GM12878 (cell line): ENCODE data around the gene EYS.
"Not testable (repeated sequence)": the region's sequence is repeated elsewhere in the genome, so short reads cannot be mapped to it uniquely, and the experiment has no call there.

ENCODE experiments used
- CEBPZ ChIP-seq: fragments of 150-350 bp; IDR thresholded peaks from 2 replicates; pipeline ENCODE4 v1.6.1; 2016; ENCODE audit warnings: low read depth, low read length
- CTCF ChIP-seq, 3 experiments: IDR thresholded peaks in 2 of 3; conservative IDR thresholded peaks in 1 of 3; 2 replicates each; pipeline ENCODE4 v1.5.1; 2011; ENCODE audit warnings: low read depth in 3 of 3, low read length in 3 of 3, mild to moderate bottlenecking in 3 of 3, control low read depth in 2 of 3, moderate library complexity in 2 of 3, inconsistent platforms in 1 of 3, mixed read lengths in 1 of 3; ENCODE audit not compliant: control insufficient read depth in 2 of 3, insufficient read depth in 1 of 3; ENCODE audit errors: extremely low read depth in 1 of 3
- DPF2 ChIP-seq: fragments of 450-650 bp; IDR thresholded peaks from 2 replicates; pipeline ENCODE4 v1.6.1; 2017; ENCODE audit warnings: mild to moderate bottlenecking
- EP300 ChIP-seq, 2 experiments: fragments of 150-350 bp in 1 of 2; IDR thresholded peaks; 2 replicates each; pipeline ENCODE4 v1.6.1; 2011 to 2012; ENCODE audit warnings: low read depth in 2 of 2, low read length in 2 of 2, borderline replicate concordance in 1 of 2, improper control_type of control experiment in 1 of 2, inconsistent platforms in 1 of 2; ENCODE audit not compliant: control insufficient read depth in 1 of 2
- GABPA ChIP-seq: IDR thresholded peaks from 2 replicates; pipeline ENCODE4 v1.6.1; 2014; ENCODE audit warnings: antibody characterized with exemption, low read depth, mild to moderate bottlenecking, inconsistent platforms
- MTA2 ChIP-seq: fragments of 450-650 bp; IDR thresholded peaks from 2 replicates; pipeline ENCODE4 v1.6.1; 2016; ENCODE audit warnings: low read depth, mild to moderate bottlenecking, moderate library complexity
- NFYB ChIP-seq: IDR thresholded peaks from 2 replicates; pipeline ENCODE4 v1.6.1; 2011; ENCODE audit warnings: low read depth, mild to moderate bottlenecking, low read length, improper control_type of control experiment, moderate library complexity; ENCODE audit not compliant: insufficient read depth
- NRF1 ChIP-seq: conservative IDR thresholded peaks from 2 replicates; pipeline ENCODE4 v1.6.1; 2011; ENCODE audit warnings: mild to moderate bottlenecking, low read depth, low read length, improper control_type of control experiment
- POLR2A ChIP-seq: IDR thresholded peaks from 2 replicates; pipeline ENCODE4 v1.6.1; 2011; ENCODE audit warnings: low read depth, mild to moderate bottlenecking, low read length
- POLR2AphosphoS5 ChIP-seq: IDR thresholded peaks from 2 replicates; pipeline ENCODE4 v1.6.1; 2011; ENCODE audit warnings: mild to moderate bottlenecking, low read length, inconsistent platforms
- SMARCA5 ChIP-seq: fragments of 450-650 bp; IDR thresholded peaks from 2 replicates; pipeline ENCODE4 v1.6.1; 2017; ENCODE audit warnings: mild to moderate bottlenecking
- TBL1XR1 ChIP-seq: IDR thresholded peaks from 2 replicates; pipeline ENCODE4 v1.6.1; 2012; ENCODE audit warnings: low read depth, low read length, improper control_type of control experiment
- TCF7 ChIP-seq: IDR thresholded peaks from 2 replicates; pipeline ENCODE4 v1.6.1; 2014; ENCODE audit warnings: antibody characterized with exemption, borderline replicate concordance

- TF ChIP-seq CTCF (IDR thresholded peaks at IDR 0.05 in 2 of 3, conservative IDR thresholded peaks at IDR 0.05 in 1 of 3; ENCODE audit: control insufficient read depth in 2 of 3, extremely low read depth in 1 of 3, insufficient read depth in 1 of 3, low read depth in 3 of 3, low read length in 3 of 3); SMARCA5; EP300 (IDR thresholded peaks at IDR 0.05; ENCODE audit: borderline replicate concordance in 1 of 2, control insufficient read depth in 1 of 2, low read depth in 2 of 2, low read length in 2 of 2); DPF2; TBL1XR1; CEBPZ; POLR2A; TCF7; NFYB; POLR2AphosphoS5; GABPA; MTA2; NRF1: not testable (repeated sequence)
Observed at GRCh38 chr6:63953336-63954021, 1753.5 kb downstream of the EYS start.
